Kidney capillary endothelial cell (primary cell): Measurements from ENCODE around the gene COL18A1.
A peak's percentile ranks its signal among the peaks of the same experiment; 100 is the strongest.

ENCODE experiments used
- DNase-seq: peaks from one replicate; pipeline ENCODE4 v3.0.0-alpha.2; 2018; ENCODE audit warnings: low spot score

COL18A1 gene

DNA sequence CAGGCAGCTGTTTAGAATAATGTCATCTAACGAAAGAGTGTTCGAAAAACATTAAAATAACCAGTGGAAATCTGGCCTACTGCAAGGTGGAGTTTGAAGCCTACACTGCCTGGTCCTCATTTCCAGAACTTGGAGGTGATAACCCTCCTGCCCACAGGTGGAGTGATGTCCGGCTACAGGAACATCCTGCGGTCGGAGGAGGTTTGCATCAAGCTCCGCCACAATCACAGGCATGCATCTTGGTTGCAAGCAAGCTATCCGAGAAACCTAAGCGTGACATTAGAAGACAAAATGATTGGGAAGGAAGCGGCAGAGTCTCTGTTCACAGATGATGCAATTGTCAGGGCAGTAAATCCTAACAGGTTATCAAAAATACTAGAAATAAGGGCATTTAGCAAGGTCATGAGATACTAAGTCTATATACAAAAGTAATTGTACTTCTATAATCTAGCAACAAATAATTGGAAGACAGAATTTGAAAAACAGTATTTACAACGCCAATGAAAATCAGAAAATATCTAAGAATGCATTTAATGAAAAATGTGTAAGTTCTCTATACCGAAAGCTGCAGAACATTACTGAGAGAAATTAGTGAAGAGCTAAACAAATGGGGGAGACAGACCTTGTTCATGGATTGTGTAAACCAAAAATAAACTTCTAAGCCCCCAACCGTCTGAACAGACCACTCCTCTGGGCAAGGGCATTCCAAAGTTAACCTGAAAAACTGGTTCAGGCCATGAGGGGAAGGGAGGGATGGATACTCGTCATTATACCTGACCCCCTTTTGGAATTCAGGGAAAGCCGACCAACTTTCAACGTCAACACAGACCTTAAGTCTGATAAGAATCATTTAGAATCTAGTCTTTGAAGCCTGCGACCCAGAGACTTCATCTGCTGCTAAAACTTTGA lies 141.9 kb downstream of the COL18A1 start:
- no peak for DNase-seq

DNA sequence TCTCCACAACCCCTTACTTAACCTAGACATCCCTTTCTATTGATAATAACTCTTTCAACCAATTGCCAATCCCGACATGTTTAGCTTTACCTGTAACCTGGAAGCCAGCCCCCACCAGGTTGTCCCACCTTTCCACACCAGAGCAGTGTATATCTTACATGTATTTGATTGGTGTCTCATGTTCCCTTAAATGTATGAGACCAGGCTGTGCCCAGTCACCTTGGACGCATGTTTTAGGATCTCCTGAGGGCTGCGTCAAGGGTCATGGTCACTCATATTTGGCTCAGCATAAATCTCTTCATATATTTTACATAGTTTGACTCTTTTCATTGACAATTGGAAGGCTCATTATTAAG lies 142.6 kb downstream of the COL18A1 start:
- DNase-seq = no peak

DNA sequence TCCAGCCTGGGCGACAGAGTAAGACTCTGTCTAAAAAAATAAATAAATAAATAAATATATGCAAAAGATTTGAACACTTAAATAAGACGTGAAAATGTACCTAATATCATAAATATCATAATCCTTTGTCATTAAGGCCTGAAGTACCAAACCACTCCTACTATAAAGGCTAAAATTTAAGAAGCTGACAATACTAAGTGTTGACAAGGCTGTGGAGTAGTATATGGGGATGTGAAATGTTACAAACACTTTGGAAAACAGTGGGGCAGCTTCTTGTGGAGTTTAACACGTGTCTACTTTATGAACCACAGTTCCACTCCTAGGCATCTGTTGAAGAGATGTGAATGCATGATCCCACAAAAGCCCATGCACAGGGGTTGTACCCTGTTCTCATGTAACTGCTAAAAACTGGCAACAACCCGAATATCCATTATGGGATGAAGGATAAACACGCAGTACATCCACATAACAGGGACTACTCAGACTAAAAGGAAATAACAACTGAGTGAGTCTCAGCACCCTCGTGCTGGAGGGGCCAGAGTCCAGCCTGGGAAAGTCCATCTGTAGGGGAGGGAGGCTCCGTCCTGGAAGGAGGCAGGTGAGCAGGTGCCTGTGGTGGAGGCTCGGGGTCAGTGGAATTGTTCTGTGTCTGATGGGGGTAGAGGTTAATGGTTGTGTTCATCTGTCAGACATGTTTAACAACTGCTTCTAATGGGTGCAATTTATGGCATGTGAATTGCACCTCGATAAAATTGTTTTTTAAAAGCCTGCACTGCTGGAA lies 143.9 kb downstream of the COL18A1 start:
- no peak for DNase-seq

DNA sequence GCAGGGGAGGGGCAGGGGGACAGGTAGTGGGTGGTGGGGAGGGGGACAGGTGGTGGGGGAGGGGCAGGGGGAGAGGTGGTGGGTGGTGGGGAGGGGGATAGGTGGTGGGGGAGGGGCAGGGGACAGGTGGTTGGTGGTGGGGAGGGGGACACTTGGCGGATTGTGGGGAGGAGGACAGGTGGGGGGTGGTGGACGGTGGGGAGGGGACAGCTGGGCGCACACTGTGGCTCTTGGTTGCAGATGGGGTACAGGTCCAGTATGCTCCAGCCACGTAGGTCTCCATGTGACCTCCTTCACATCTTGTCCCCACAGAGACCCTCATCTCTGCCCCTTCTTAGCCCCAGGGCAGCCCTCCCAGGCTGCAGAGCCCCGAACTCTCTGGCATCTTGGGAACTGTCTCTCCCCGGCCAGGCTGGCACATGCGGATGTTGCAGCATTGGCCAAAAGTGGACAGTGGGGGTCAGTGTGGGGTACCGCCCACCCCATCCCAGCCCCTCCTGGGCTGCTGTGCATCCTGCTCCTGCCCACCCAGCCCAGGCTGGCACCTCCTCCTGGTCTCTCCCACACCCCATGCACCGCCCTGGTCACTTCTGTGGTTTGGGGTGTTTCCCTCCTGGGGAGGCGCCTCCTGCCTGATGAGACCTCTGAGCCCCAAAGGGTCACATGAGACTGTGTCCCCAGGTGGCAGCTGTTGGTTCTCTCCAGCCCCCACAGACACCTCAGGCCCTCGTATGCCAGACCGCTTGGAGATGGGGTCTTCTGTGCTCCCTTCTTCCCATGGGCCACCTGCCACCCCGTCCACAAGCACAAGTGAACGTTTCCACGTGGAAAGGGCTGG lies 144.9 kb downstream of the COL18A1 start:
- DNase-seq = no peak

DNA sequence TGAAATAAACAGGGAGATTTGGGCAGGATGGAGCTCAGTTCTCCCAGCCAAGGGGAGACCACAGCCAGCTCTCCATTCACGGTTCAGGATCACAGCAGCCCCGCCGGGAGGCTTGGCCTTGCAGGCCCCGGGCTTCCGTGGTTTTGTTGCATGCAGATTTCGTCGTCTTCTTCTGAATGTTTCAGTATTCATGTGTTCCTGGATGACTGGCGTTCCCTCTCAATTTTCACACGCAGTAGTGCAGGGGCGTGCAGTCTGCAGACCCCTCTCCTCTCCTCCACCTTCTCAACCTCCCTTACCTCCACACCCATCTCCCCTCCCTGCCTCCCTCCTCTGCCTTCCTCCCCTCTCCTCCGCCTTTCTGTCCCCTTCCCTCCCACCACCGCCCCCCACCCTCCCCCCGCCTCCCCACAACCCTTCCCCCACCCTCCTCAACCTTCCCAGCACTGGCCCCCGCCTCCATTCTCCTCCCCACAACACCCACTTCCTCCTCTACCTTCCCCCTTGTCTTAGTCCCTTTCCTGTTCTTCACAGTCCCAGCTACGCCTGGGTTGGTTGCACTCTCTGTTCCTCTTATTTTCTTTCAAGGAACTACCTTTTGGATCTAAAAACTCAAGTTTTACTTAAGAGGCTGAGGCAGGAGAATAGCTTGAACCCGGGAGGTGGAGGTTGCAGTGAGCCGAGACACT lies 145.7 kb downstream of the COL18A1 start:
- DNase-seq = no peak

DNA sequence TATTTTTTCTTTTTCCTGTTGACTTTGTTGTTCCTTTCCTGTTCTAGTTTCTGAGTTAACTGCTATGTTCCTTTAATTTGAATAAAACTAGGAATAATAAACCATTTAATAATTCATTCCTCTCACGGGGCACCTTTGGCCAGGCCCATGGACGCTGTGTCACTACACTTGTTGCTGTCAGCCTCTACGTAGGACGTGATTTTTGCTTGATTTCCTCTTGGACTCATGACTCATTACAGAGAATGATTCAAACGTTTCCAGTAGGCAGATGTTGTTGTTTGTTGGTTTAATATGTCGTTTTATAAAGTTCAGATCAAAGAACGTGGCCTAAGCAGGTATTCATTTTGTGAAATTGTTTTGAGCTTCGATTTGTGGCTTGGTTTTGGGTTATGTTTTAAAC lies 146.4 kb downstream of the COL18A1 start:
- DNase-seq = peak; percentile 89

DNA sequence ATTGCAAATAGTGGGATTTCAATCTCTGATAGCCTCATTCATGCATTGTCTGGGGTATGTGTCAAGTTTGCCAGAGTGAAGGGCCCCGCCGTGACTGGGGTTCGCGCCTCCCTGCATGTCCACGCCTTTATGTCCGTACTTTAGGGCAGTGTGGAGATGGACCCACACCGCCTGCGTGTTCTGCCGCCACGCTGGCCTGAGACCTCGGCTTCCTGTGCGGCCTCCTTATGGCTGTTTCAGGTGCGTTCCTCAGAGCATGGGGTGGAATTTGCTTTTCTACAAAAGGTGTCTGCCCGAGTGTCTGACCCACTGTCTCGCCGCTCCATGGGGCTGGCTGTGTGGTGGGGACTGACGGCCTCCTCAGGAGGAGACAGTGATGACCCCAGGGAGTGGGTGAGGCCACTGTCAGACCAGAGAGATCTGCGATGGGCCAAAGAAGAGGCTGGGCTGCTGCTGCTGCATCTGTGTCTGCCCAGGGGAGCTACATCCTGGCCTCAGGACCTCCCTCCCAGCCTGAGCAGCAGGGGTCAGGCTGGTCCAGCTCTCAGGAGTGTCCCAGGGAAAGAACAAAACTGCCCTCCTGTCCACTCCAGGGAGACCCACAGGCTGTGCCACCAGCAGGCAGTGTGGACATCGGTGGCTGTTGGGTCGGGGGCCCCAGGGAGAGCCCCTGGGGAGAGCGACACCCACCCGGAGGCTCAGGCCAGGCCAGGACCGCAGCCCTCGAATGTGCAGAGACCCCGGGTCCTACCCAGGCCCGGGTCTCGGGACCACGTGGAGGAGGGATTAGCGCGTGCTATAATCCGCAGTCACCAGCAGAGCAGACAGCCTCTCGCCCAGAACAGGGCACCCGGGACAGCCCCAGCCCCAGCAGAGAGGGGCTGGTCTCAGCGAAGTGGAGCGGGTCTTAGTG lies 147.1 kb downstream of the COL18A1 start:
- DNase-seq = no peak

DNA sequence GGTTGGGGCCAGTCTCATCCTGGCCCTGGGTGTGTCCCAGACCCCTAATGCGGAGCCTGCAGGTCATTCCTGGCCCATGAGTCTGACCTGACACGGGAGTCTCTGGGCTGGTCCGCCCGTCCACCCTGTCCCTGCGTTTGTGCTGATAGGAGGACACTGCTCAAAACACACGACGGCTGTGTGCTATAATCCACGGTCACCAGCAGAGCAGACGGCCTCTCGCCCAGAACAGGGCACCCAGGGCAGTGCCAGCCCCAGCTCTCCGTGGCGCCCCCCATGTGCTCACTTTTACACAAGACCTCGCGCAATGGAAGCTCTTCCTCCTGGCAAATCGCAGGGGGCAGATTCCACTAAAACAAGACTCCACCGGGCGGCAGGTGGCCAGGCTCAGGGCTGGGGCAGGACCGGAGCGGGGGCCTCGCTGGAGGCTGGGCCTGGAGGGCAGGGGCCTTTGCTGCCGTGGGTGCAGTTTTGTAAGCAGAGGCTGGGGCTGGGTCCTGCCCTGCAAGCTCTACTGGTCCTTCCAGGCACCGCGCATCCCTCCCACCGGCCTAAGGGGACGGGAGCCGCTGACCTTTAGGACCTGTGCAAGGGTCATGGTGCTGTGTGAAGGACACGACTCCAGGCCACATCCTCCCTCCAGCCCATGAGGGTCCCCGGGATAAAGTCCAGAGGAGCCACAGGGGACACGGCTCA lies 147.9 kb downstream of the COL18A1 start:
- DNase-seq = no peak

DNA sequence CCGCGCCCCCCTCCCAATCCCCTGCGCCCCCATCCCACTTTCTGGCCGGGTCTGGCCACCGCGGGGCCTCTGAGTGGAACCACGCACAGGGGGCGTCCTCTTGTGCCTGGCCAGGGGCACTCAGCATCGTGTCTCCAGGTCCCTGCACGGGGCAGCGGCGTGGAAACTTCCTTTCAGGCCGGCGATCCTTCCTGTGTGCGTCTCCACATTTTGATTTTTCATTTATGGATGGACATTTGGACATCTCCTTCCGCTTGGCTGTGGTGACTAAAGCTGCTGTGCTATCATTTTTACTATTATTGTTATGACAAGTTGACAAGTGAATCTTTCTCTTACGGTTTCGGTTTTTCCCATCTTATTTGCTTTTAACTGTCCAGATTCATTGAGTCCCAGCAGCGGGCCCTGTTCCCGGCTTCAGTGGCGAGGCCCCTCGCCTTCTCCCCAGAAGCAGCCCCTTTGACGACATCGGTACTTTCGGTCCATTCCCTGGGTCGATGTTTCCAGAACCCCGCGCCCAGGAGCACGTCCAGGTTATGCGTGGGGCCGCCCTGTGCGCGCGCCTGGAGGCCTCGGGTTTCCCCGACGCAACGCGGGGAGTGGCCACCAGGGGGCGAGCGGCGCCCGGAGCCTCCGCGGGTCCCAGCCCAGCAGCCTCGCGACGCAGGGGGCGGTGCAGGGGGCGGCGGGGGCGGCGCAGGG lies 149.7 kb downstream of the COL18A1 start:
- DNase-seq = peak; percentile 68

DNA sequence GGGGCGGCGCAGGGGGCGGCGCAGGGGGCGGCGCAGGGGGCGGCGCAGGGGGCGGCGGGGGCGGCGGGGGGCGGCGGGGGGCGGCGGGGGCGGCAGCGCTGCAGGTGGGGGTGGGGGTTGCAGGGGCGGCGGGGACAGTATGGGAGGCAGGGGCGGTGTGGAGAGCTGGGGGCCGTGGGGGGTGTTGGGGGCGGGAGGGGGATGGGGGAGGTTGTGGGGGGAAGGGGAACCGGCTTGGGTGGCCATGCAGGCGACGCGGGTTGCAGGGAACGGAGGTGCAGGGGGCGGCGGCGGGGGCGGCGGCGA lies 150.2 kb downstream of the COL18A1 start:
- DNase-seq = no peak

DNA sequence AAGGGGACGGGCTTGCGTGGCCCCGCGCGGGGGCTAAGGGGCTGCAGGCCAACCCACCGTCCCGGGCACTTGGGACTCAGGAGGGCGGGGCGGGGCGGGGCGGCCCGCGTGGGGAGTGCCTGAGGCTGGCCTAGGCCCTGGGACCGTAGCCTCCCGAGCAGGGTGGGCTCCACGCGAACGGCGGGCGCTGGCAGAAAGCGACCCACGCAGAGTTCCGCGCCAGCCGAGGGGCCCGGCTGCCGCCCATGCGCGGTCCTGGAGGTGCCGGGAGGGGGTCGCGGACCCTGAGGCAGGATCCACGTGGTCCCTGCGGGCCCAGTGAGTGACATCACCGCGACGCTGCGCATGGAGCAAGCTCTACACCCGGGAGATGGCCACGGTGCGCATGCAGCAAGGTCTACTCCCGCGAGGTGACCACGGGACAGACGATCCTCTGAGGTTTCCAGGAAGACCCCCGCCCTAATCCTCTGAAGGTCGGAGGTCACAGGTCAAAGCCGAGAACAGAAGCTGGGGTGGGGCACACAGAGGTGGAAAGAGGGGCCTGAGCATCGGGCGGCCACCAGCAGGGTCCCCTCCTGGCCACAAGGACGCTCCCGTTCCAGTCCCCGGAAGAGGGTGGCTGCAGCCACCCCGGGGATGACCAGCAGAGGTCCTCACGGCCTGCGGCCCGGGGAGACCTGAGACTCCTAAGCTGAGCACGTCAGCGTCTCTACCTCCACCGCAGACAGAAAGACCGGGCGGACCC lies 150.8 kb downstream of the COL18A1 start:
- DNase-seq = peak; percentile 72

DNA sequence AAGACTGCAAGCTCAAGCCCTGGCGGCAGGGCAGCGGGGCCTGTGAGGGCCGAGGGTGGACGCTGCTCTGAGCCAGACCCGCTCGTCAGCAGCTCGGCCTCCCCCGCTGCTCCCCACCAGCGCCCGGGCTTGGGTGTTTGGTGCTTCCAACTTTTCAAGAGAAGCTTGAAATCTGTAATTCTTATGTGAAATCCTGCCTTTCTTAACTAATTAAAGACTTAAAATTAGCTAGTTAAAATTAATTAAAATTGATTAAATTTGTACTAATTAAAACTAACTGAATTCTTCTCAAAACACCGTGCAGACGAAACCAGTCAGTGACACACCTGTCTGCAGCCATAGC lies 151.3 kb downstream of the COL18A1 start:
- DNase-seq = no peak

DNA sequence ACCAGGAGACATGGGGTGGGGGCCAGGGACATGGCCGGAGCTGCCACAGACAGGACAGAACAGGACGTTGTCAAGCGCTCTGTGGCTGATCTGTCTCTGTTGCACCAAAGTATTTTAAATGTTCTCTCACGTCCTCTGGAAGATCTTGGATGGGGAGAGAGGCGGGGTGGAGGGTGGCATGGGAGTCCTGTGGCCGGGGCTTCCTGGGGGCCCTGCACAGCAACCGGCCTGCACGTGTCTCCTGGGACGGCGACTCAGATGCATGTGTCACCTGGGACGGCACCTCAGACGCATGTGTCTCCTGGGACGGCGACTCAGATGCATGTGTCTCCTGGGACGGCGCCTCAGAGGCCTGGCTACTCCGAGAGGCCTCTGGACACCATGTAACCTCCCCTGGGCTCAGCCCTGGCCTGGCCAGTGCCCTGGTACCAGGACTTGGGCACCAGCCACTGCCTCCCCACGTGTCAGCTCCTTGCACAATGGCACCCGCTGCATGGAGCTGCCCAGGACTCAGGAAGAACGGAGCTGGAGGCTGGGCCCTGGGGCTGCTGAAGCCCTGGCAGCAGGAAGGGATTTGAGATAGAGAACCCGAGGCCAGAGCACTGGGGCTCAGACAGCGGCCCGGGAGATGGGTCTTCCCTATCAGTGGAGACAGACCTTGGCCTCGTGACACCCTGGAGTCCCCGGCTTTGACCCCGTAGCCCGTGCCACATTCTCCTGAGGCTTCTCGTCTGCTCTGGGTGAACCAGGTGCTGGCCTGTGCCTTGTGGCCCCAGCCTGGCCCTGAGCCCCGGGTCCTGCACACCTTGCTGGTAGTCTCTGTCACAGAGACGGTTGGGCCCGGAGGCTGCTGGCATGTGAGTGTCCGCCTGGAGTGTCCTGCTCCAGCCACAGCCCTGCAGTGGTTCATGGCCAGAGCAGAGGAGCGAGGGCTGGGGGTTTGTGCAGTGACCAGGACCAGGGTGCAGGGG lies 152.0 kb downstream of the COL18A1 start:
- no peak for DNase-seq

DNA sequence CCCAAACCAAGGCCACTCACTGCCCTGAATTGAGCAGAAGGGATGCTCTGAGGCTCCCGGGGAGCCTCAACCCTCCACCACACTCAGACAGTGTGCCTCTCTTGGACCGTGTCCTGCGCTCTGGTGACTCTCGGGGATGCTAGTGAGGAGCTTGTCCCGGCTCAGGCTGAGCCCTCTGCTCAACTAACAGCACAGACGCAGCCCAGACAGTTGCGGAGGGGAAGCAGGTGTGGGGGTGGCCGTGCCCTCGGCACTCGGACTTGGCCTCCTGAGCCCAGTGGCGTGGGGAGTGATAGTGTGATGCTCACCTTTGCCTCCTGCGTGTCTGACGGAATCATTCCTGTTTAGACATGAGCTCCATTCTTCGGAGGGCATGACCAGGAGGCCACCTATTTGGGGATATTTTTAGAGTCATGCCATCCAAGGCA lies 152.7 kb downstream of the COL18A1 start:
- DNase-seq = no peak

DNA sequence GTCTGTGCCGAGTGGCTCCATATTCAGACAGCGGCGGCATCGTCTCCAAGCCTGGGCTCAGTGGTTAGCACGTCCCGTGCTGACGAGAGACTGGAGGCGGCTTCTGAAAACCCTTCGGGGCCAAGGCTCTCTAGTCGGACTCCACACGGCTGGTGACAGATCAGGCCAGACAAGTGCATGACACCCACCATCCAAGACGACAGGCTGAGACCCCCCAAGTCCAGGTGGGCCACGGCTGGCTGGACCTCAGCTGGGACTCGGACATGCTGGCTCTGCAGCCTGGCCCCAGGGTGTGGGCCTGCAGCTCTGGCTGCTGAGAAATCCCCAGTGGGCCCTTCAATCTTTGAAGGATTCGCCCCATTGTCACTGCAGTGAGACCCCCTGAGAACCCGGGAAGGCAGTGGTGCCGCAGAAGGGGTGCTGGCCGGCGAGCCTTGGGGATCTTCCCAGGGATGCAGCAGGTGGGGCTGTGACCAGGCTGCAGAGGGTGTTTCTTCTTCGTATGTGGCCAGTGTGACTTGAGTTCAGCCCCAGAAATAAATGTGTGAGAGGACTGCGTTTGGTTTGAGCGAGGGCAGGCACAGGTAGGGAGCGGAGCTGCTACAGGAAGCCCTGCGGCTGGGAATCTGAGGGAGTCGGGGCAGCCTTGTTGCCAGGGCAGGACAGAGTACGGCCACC lies 153.2 kb downstream of the COL18A1 start:
- DNase-seq = no peak

DNA sequence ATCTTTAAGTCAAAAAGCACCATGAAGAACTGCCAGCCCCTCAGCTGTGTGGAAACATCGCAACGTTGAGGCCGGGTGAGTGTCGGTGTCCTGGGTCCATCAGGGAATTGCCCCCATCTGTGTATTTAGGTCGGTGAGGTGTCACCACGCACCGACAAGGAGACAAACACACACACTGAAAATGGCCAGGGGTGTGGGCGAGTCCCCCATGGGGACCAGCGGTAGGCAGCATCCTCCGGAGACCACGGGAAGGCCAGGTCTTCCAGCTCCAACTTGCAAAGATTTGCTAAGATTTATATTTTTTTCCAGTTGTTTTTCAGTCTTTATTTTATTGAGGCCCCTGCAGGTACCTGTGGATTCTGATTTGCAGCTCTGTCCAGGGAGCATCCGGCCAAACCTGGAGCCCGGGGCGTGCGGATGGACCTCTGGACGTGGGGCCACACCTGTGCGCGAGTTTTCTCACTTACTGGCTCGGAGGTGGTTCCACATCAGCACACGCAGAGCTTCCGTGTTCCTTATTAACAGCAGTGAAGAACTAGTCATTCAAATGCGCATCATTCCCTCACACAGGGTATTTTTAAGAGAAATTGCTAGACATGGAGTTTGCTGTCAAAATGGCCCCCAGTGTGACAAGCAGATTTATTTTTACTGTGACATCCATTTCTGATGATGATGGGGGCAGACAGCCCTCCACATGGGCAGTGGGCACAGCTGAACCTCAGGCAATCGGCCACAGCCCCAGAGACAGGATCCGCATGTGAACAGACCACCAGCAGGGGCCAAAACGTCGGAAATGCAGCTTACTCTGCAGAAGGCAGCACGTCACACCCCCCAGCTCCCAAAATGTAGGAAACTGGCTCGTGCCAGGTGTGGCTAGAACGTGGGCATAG lies 154.5 kb downstream of the COL18A1 start:
- no peak for DNase-seq
